HEK293 (cell line): ENCODE results near the gene PLA2G1B.

Source experiments
- MYNN ChIP-seq: fragments of 450-650 bp; formaldehyde crosslinking; IDR thresholded peaks from 2 replicates; pipeline ENCODE4 v1.5.1; 2016; ENCODE audit warnings: missing biosample characterization, missing genetic modification characterization, borderline replicate concordance
- ZNF529 ChIP-seq: fragments of 450-650 bp; formaldehyde crosslinking; IDR thresholded peaks from 2 replicates; pipeline ENCODE4 v1.5.1; 2017; ENCODE audit warnings: missing genetic modification characterization, missing biosample characterization; ENCODE audit not compliant: insufficient replicate concordance
- ZNF768 ChIP-seq: fragments of 450-650 bp; formaldehyde crosslinking; IDR thresholded peaks from 2 replicates; pipeline ENCODE4 v1.5.1; 2018; ENCODE audit warnings: missing biosample characterization, mild to moderate bottlenecking, missing genetic modification characterization
- TF ChIP-seq, protein P1 (sequence below): fragments of 450-650 bp; formaldehyde crosslinking; IDR thresholded peaks from 2 replicates; pipeline ENCODE4 v1.5.1; 2016; ENCODE audit warnings: missing biosample characterization, missing genetic modification characterization
- TF ChIP-seq, protein P2 (sequence below): fragments of 450-650 bp; formaldehyde crosslinking; IDR thresholded peaks from 2 replicates; pipeline ENCODE4 v1.5.1; 2016; ENCODE audit warnings: missing biosample characterization, missing genetic modification characterization

DNA sequence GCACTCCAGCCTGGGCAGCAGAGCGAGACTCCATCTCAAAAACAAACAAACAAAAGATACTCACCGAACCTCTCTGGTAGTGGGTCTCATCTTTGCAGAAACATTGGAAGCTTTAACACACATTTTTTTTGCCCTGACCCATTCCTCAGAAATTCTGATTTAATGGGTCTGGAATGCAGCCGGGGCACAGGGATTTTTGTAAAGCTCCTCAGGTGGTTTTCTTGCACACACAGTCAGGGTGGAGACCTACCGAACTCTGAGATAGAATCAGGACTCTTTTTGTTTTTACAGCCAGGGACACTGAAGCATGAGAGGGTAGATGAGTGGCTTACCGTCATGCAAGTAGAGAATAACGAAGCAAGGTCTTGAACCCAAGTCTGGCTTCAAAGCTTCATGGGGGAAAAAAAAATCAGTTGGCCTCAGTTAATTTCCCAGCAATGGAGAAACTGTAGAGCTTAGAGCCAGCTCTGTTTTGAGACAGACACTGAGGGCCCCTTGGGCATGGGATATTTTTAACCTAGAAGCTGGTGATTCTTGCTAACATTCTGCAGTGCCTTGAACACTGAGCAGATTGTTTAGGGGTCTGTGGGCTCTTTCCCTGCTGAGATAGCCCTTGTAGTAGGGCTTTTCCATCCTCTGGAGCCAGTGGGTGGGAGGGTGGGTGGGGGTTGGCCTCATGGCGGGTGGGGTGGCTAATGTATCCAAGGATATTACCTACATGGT, 40.6 kb downstream of the PLA2G1B start:
- TF ChIP-seq ZNF529 (tag by site-specific recombination) (no peak), MYNN (no peak), ZNF768 (tag by site-specific recombination) (no peak)
- TF ChIP-seq, protein P1, sequence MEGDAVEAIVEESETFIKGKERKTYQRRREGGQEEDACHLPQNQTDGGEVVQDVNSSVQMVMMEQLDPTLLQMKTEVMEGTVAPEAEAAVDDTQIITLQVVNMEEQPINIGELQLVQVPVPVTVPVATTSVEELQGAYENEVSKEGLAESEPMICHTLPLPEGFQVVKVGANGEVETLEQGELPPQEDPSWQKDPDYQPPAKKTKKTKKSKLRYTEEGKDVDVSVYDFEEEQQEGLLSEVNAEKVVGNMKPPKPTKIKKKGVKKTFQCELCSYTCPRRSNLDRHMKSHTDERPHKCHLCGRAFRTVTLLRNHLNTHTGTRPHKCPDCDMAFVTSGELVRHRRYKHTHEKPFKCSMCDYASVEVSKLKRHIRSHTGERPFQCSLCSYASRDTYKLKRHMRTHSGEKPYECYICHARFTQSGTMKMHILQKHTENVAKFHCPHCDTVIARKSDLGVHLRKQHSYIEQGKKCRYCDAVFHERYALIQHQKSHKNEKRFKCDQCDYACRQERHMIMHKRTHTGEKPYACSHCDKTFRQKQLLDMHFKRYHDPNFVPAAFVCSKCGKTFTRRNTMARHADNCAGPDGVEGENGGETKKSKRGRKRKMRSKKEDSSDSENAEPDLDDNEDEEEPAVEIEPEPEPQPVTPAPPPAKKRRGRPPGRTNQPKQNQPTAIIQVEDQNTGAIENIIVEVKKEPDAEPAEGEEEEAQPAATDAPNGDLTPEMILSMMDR (tag by site-specific recombination): no peak
- TF ChIP-seq, protein P2, sequence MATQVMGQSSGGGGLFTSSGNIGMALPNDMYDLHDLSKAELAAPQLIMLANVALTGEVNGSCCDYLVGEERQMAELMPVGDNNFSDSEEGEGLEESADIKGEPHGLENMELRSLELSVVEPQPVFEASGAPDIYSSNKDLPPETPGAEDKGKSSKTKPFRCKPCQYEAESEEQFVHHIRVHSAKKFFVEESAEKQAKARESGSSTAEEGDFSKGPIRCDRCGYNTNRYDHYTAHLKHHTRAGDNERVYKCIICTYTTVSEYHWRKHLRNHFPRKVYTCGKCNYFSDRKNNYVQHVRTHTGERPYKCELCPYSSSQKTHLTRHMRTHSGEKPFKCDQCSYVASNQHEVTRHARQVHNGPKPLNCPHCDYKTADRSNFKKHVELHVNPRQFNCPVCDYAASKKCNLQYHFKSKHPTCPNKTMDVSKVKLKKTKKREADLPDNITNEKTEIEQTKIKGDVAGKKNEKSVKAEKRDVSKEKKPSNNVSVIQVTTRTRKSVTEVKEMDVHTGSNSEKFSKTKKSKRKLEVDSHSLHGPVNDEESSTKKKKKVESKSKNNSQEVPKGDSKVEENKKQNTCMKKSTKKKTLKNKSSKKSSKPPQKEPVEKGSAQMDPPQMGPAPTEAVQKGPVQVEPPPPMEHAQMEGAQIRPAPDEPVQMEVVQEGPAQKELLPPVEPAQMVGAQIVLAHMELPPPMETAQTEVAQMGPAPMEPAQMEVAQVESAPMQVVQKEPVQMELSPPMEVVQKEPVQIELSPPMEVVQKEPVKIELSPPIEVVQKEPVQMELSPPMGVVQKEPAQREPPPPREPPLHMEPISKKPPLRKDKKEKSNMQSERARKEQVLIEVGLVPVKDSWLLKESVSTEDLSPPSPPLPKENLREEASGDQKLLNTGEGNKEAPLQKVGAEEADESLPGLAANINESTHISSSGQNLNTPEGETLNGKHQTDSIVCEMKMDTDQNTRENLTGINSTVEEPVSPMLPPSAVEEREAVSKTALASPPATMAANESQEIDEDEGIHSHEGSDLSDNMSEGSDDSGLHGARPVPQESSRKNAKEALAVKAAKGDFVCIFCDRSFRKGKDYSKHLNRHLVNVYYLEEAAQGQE (tag by site-specific recombination): no peak
